HepG2 (cell line): ENCODE measurements around the gene CBY1. TPM values are rescaled to one million over a fixed set of nuclear protein-coding genes. Genes with fewer than 3 reads are reported as not detected.

Source experiments
- ARID4A ChIP-seq: sonication (generic); formaldehyde crosslinking; IDR thresholded peaks from 2 replicates; pipeline ENCODE4 v1.5.0; 2020; ENCODE audit warnings: mild to moderate bottlenecking, missing genetic modification reagents, borderline replicate concordance
- CREB3 ChIP-seq: sonication (generic); formaldehyde crosslinking; IDR thresholded peaks from 2 replicates; pipeline ENCODE4 v1.5.0; 2020; ENCODE audit warnings: missing genetic modification reagents
- GPN1 ChIP-seq: sonication (generic); formaldehyde crosslinking; IDR thresholded peaks from 2 replicates; pipeline ENCODE4 v1.5.1; 2020; ENCODE audit warnings: missing genetic modification reagents, borderline replicate concordance
- KLF15 ChIP-seq: sonication (generic); formaldehyde crosslinking; IDR thresholded peaks from 2 replicates; pipeline ENCODE4 v1.8.1; 2023; ENCODE audit warnings: borderline replicate concordance, mild to moderate bottlenecking, inconsistent platforms, missing genetic modification reagents, mixed read lengths
- MED8 ChIP-seq: sonication (generic); formaldehyde crosslinking; IDR thresholded peaks from 2 replicates; pipeline ENCODE4 v1.8.1; 2023; ENCODE audit warnings: mild to moderate bottlenecking, missing genetic modification reagents; ENCODE audit not compliant: insufficient replicate concordance
- PCBP1 ChIP-seq: fragments of 200-400 bp; formaldehyde crosslinking; IDR thresholded peaks from 2 replicates; pipeline ENCODE4 v1.6.1; 2017; ENCODE audit warnings: mild to moderate bottlenecking, low read depth, low read length, borderline replicate concordance
- SIX1 ChIP-seq: sonication (generic); formaldehyde crosslinking; IDR thresholded peaks from 2 replicates; pipeline ENCODE4 v1.4.0; 2020; ENCODE audit warnings: missing genetic modification reagents, borderline replicate concordance
- STAT5B ChIP-seq: sonication (generic); formaldehyde crosslinking; IDR thresholded peaks from 2 replicates; pipeline ENCODE4 v1.4.0; 2020; ENCODE audit warnings: missing genetic modification reagents
- THAP11 ChIP-seq: IDR thresholded peaks from 2 replicates; pipeline ENCODE4 v1.6.1; 2016; ENCODE audit warnings: missing biosample characterization, missing genetic modification reagents
- ZFY ChIP-seq: sonication (generic); formaldehyde crosslinking; IDR thresholded peaks from 2 replicates; pipeline ENCODE4 v1.4.0; 2020; ENCODE audit warnings: missing genetic modification reagents
- ZNF232 ChIP-seq: sonication (generic); formaldehyde crosslinking; IDR thresholded peaks from 2 replicates; pipeline ENCODE4 v1.4.0; 2020; ENCODE audit warnings: missing genetic modification reagents, borderline replicate concordance
- ZNF546 ChIP-seq: sonication (generic); formaldehyde crosslinking; conservative IDR thresholded peaks from 2 replicates; pipeline ENCODE4 v1.8.1; 2023; ENCODE audit warnings: mild to moderate bottlenecking, missing genetic modification reagents
- ZNF784 ChIP-seq: sonication (generic); formaldehyde crosslinking; IDR thresholded peaks from 2 replicates; pipeline ENCODE4 v1.5.1; 2020; ENCODE audit warnings: missing genetic modification reagents, mild to moderate bottlenecking, borderline replicate concordance
- polyA plus RNA-seq, 8 experiments: library from polyadenylated mRNA; depleted of rRNA in 3 of 8; stranded (reverse) in 7 of 8; unstranded in 1 of 8; fragments of >200 nt; fragmentation: Illumina TruSeq in 4 of 8; extraction: Trizol in 4 of 8; gene quantifications; 2 replicates each; pipeline versions ENCODE4 v1.2.1 to v1.2.3, GENCODE V29; 2011 to 2016; ENCODE audit warnings: low read depth in 4 of 8, missing spikeins in 1 of 8, mixed read lengths in 1 of 8; ENCODE audit not compliant: insufficient read depth in 1 of 8
- total RNA-seq, 5 experiments: library from RNA; depleted of rRNA; stranded (reverse); fragments of >200 nt; fragmentation: Illumina TruSeq; extraction: Trizol; gene quantifications; 2 replicates each; pipeline ENCODE4 v1.2.3, GENCODE V29; 2016; ENCODE audit warnings: low read depth in 1 of 5
- TF ChIP-seq, protein P1 (sequence below): sonication (generic); formaldehyde crosslinking; IDR thresholded peaks from 2 replicates; pipeline ENCODE4 v1.4.0; 2020; ENCODE audit warnings: low read depth, missing genetic modification reagents

Gene CBY1
- total and polyA plus RNA-seq, 2 of the 13 experiments (the other 11 are each of a cell fraction or from before 2014, with no cell fraction given) = 19.7 to 20.3 TPM

GRCh38 chr22:38656256-38657044 is at the start of gene CBY1, which contains the start of gene FAM227A (continued):
- TF ChIP-seq ARID4A (CRISPR knock-in tag) = peak; percentile 92
- TF ChIP-seq KLF15 (CRISPR knock-in tag) = 0 out of 2 replicates have a peak, but pooled peaks have one; percentile 36
- peak; percentile 69 for TF ChIP-seq THAP11 (CRISPR knock-in tag)
- peak; percentile 81; the same call in 1 of the 2 replicates for TF ChIP-seq ZNF784 (CRISPR knock-in tag)
- peak; percentile 72 for TF ChIP-seq ZFY (CRISPR knock-in tag)
- TF ChIP-seq, protein P1, sequence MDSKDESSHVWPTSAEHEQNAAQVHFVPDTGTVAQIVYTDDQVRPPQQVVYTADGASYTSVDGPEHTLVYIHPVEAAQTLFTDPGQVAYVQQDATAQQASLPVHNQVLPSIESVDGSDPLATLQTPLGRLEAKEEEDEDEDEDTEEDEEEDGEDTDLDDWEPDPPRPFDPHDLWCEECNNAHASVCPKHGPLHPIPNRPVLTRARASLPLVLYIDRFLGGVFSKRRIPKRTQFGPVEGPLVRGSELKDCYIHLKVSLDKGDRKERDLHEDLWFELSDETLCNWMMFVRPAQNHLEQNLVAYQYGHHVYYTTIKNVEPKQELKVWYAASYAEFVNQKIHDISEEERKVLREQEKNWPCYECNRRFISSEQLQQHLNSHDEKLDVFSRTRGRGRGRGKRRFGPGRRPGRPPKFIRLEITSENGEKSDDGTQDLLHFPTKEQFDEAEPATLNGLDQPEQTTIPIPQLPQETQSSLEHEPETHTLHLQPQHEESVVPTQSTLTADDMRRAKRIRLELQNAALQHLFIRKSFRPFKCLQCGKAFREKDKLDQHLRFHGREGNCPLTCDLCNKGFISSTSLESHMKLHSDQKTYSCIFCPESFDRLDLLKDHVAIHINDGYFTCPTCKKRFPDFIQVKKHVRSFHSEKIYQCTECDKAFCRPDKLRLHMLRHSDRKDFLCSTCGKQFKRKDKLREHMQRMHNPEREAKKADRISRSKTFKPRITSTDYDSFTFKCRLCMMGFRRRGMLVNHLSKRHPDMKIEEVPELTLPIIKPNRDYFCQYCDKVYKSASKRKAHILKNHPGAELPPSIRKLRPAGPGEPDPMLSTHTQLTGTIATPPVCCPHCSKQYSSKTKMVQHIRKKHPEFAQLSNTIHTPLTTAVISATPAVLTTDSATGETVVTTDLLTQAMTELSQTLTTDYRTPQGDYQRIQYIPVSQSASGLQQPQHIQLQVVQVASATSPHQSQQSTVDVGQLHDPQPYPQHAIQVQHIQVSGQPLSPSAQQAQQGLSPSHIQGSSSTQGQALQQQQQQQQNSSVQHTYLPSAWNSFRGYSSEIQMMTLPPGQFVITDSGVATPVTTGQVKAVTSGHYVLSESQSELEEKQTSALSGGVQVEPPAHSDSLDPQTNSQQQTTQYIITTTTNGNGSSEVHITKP (CRISPR knock-in tag) = peak; percentile 100
- 0 out of 2 replicates have a peak, but pooled peaks have one; percentile 25 for TF ChIP-seq ZNF232 (CRISPR knock-in tag)
- no peak for TF ChIP-seq STAT5B (CRISPR knock-in tag)
- TF ChIP-seq MED8 (CRISPR knock-in tag) = peak; percentile 9
- peak; percentile 78; the same call in 1 of the 2 replicates for TF ChIP-seq PCBP1
- peak; percentile 67; the same call in 1 of the 2 replicates for TF ChIP-seq ZNF546
- TF ChIP-seq CREB3 (CRISPR knock-in tag) = 0 out of 2 replicates have a peak, but pooled peaks have one; percentile 57
- no peak for TF ChIP-seq SIX1 (CRISPR knock-in tag)
- TF ChIP-seq GPN1 (CRISPR knock-in tag) = no peak
